Measurements from ENCODE around the gene GRK6.

- TF ChIP-seq CTCF (conservative IDR thresholded peaks at IDR 0.05 in 1 of 2, IDR thresholded peaks at IDR 0.05 in 1 of 2; ENCODE audit: extremely low read depth in 1 of 2, insufficient read depth in 1 of 2, low read depth in 1 of 2, low read length in 2 of 2) (peak; percentile 49 to 78), EZH2 (IDR thresholded peaks at IDR 0.05; ENCODE audit: borderline replicate concordance, low read length) (no peak)
These were observed 24.0 kb upstream of the GRK6 start for GRCh38 chr5:177402271-177403043.

Measured in mammary epithelial cell (primary cell).